Pons (tissue), 1 donor: ENCODE results near the gene VPS35L.
"Not testable (repeated sequence)": the region's sequence is repeated elsewhere in the genome, so short reads cannot be mapped to it uniquely, and the experiment has no call there.

Experiments
- DNase-seq: peaks from one replicate; pipeline ENCODE4 v3.0.0-alpha.2; 2016; ENCODE audit warnings: low spot score

The VPS35L gene

DNA sequence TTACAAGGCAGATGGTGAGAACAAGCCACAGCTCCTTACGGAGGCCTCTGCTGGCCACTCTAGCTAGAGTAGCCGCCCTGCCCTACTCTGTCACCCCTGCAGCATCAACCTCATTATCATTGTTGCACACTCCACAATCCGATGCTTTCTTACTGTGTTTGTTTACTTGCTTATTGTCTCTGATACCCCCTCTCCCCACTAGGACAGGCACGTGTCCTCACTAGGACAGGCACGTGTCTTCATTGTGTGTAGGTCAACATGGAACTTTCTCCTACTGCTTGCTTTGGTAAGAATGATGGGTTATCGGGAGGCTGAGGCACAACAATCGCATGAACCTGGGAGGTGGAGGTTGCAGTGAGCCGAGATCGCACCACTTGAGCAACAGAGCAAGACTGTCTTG is 98.6 kb downstream of the VPS35L start:
- peak; percentile 53 for DNase-seq

DNA sequence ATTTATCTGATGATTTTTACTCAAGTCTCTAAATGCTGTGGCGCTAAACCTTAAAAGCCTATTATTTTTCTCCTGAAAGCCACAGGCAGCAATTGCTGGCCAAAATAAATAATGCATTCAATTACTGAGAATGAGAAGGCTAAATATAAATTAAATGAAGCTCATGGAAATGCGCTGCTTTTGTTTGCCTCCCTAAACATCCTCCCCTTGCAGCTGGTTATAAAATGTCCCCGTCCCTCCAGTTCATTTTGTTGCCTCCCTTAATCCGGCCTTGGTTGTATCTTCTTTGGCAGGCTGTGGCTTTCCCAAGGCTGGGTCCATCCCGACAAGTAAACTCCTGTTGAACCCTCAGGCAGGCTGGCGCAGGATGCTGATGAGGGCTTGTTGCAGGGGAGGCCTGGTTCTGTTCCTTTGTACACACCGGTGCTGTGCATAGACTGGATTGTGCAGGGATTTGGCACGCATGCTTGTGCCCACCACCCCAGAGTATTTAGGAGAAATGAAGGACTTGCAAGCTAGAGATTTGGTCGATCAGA is 99.8 kb downstream of the VPS35L start:
- peak; percentile 25 for DNase-seq

- no peak for DNase-seq
These were observed 102.3 kb downstream of the VPS35L start for GRCh38 chr16:19657831-19658230.

- peak; percentile 68 for DNase-seq
These were observed 104.1 kb downstream of the VPS35L start for GRCh38 chr16:19659554-19659953.

GRCh38 chr16:19660432-19660831 is 104.9 kb downstream of the VPS35L start:
- DNase-seq, result no peak

DNA sequence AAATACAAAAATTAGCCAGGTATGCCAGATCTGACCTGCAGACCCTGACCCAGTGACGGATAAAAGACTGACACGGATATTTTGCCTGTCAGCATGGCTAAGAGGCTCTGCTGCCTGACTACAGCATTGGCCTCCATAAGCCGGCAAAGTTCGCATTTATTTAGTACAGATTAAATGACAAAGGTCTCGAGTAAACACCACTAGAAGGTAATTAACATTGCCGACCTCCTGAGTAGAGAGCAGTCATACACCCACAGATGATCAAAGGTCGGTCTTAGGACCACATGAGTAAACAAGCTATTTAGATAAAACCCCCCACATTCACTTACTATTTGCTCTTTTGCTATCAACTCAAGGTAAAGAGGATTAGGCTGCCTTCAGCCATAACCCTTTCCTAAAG is 106.8 kb downstream of the VPS35L start:
- no peak for DNase-seq

GRCh38 chr16:19664166-19664565 is 108.7 kb downstream of the VPS35L start:
- DNase-seq, result peak; percentile 46

GRCh38 chr16:19665313-19665712 is 109.8 kb downstream of the VPS35L start:
- DNase-seq, result not testable (repeated sequence)

GRCh38 chr16:19666477-19666876 is 111.0 kb downstream of the VPS35L start:
- peak; percentile 97 for DNase-seq

DNA sequence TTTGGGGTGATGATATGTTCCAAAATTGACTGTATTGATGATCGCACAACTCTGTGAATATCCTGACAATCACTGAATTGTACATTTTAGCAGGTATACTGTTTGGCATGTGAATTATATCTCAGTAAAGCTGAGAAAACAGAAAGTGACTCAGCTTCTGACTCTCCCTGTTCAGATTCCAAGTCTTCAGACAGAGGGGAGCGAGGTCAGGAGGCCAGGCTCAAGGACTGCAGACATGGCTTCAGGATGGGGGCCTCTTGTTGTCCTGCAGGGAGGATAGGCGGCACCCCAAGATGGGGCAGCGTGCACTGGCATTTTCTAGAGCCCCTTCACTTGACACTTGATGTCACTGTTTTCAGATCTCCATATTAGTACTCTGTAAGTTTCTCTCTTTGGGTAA is 116.9 kb downstream of the VPS35L start:
- DNase-seq, result no peak

GRCh38 chr16:19674485-19674884 is 119.0 kb downstream of the VPS35L start:
- DNase-seq, result no peak

- peak; percentile 23 for DNase-seq
These were observed 121.9 kb downstream of the VPS35L start for GRCh38 chr16:19677402-19677801.

DNA sequence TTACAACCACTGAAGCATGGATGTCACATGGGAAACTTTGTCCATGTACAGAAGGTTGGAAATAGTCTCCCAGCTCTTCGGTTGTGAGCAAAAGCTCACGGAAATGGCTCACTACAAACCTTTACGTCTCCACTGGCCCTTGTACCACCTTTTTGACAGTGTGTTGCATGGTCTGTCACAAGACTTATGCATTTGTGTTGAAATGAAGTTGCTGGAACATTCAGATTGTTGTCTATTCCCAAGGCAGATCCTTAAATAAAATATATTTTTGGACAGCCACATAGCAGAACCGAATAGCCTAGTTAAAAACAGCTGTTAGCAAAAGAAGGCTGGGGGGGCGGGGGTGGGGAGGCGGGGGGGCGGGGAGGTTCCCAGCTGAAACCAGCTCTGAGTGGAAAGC is 123.3 kb downstream of the VPS35L start:
- no peak for DNase-seq

GRCh38 chr16:19679281-19679680 is 123.8 kb downstream of the VPS35L start:
- DNase-seq, result not testable (repeated sequence)

GRCh38 chr16:19680881-19681340 is 125.4 kb downstream of the VPS35L start:
- DNase-seq, result no peak

GRCh38 chr16:19681637-19682036 is 126.1 kb downstream of the VPS35L start:
- no peak for DNase-seq

- no peak for DNase-seq
These were observed 128.1 kb downstream of the VPS35L start for GRCh38 chr16:19683453-19684236.

DNA sequence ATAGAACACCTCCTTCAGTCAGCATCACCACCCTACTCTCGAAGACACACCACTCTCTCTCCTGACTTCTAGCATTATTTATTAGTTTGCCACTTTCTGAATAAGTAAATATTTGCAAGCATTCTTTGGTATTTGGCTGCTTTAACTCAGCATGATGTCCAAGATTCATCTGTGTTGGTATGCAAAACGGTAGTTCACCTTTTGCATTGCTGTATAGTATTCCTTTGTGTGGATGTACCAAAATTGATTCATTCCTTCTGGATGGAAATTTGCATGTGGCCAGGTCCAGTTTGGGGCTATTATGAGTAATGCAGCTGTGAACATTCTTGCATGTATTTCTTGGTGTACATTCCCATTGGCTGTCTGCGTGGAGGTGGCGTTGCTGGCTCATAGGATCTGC is 129.7 kb downstream of the VPS35L start:
- DNase-seq, result no peak

GRCh38 chr16:19687279-19687678 is 131.8 kb downstream of the VPS35L start:
- DNase-seq, result no peak

- no peak for DNase-seq
These were observed 133.0 kb downstream of the VPS35L start for GRCh38 chr16:19688396-19689024.

DNA sequence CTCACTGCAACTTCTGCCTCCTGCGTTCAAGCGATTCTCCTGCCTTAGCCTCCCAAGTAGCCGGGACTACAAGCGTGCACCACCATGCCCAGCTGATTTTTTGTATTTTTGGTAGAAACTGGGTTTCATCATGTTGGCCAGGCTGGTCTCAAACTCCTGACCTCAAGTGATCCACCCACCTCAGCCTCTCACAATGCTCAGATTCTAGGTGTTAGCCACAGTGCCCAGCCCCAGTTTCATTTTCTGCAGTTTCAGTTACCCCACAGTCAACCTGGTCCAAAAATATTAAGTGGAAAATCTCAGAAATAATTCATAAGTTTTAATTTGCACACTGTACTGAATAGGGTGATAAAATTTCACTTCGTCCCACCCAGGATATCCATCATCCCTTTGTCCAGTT is 133.8 kb downstream of the VPS35L start:
- no peak for DNase-seq

- no peak for DNase-seq
These were observed 134.7 kb downstream of the VPS35L start for GRCh38 chr16:19690196-19690595.

DNA sequence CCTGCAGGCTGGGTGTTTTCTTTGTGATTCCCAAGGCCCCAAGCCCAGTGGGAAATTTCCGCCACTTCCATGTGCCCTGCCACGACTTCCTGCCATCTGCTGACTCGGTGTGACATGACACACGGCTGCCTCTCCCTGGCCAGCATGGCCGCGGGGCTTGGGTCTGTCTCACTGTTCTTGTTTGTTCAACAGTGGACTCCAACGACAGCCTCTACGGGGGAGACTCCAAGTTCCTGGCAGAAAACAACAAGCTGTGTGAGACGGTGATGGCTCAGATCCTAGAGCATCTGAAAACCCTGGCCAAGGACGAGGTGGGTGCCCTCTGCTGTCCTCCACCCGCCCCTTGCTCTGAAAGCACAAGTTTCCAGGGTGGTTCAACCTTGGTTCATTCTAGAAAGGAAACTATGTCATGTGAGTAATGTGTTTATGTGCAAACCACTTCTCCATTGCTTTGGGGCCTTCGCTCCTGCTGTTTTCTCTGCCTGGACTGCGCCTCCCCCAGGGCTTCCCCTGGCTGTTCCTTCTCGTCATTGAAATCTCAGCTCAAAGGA is 135.7 kb downstream of the VPS35L start:
- peak; percentile 70 for DNase-seq
